Psoas muscle (tissue), 8 donors: Measurements from ENCODE around the gene LINC01488. TPM values are rescaled to one million over a fixed set of nuclear protein-coding genes. Genes with fewer than 3 reads are reported as not detected.

Experiments used
- ATAC-seq, 4 donors: fragments of 200-7000 bp; cut with Tn5 transposase; one replicate each; pipeline ENCODE4 v1.9.1; 2020; ENCODE audit warnings: moderate library complexity in 3 of 4, mild to moderate bottlenecking in 2 of 4
- DNase-seq, 2 donors: peaks; one replicate each; pipeline ENCODE4 v3.0.0-alpha.2; 2020
- H3K27ac ChIP-seq: fragments of 200-600 bp; one replicate; pipeline ENCODE4 v1.8.0; 2022
- H3K27me3 ChIP-seq, 3 donors: fragments of 200-600 bp in 1 of 3; one replicate each; pipeline versions ENCODE4 v1.6.1 to v1.8.0; 2013 to 2022; ENCODE audit warnings: low read length in 2 of 3, mild to moderate bottlenecking in 2 of 3, moderate library complexity in 1 of 3; ENCODE audit not compliant: insufficient read depth in 3 of 3
- H3K36me3 ChIP-seq, 2 donors: fragments of 200-600 bp in 1 of 2; one replicate each; pipeline versions ENCODE4 v1.6.1 to v1.8.0; 2013 to 2022; ENCODE audit warnings: low read depth in 1 of 2, mild to moderate bottlenecking in 1 of 2, moderate library complexity in 1 of 2; ENCODE audit not compliant: insufficient read depth in 1 of 2
- H3K4me1 ChIP-seq: fragments of 200-600 bp; one replicate; pipeline ENCODE4 v1.8.0; 2022
- H3K4me3 ChIP-seq: fragments of 200-600 bp; one replicate; pipeline ENCODE4 v1.8.0; 2022; ENCODE audit warnings: mild to moderate bottlenecking
- H3K9me3 ChIP-seq: fragments of 200-600 bp; one replicate; pipeline ENCODE4 v1.8.0; 2022
- CTCF ChIP-seq: fragments of 200-600 bp; IDR thresholded peaks from one replicate; pipeline ENCODE4 v1.8.0; 2022; ENCODE audit warnings: antibody characterized with exemption
- WGBS, 3 donors: extraction: QIAGEN DNeasy Blood & Tissue Kit; methylation state at CpG; one replicate each; pipeline versions ENCODE4 v1.1.6 to v1.1.7; 2013; 5-methylcytosine and 5-hydroxymethylcytosine counted together
- intact Hi-C, 2 donors: fragments of 100-400 bp; cut with DNase I; formaldehyde crosslinking; loops; one replicate each; pipeline versions ENCODE4 v1.11.0 to v1.14.2; 2022
- polyA plus RNA-seq, 3 donors: library from polyadenylated mRNA; stranded (reverse); fragments of 200-250 nt; gene quantifications; one replicate each; pipeline ENCODE4 v1.2.3, GENCODE V29; 2013
- total RNA-seq, 4 donors: library from RNA; stranded (reverse); fragmentation: NEBNext Ultra II Directional in 2 of 4; extraction: Animal tissue kit (Norgen Biotek cat#: 25700) in 2 of 4; gene quantifications; one replicate each; pipeline versions ENCODE4 v1.2.1 to v1.2.4, GENCODE V29; 2021 to 2023
- donor health status: healthy with polysubstance abuse.
- donor health status: DM: no; HTN: no; CAD: no; lungs with moderate emphysema.
- donor health status: Bipolar disorder and iron deficiency.
- donor health status: healthy.
- donor health status: DM: yes; HTN: yes; CAD: no.
- donor health status: DM: no; HTN: no; CAD: no.
- donor health status: DM: no; HTN: no; CAD: no.
- donor health status: DM: yes; HTN: yes; CAD: no.

The LINC01488 gene
- total and polyA plus RNA-seq, 7 donors, result 0.03 TPM; not detected in 6

GRCh38 chr11:69525516-69526452, 44.3 kb downstream of the LINC01488 start:
- 79 to 80% (median 79%) methylated on average over 19 of the region's 19 CpGs for WGBS, 3 donors
- Histone ChIP-seq H3K27me3 (peaks cover 0 to 6% (median 3%) of the 10 kb centered on the region in 3 donors), H3K9me3 (no peaks in the 10 kb centered on the region), H3K4me3 (no peak overlapping the region), H3K36me3 (no peaks in the 10 kb centered on the region), H3K4me1 (no peaks in the 10 kb centered on the region), H3K27ac (no peak overlapping the region)
- intact Hi-C loops, result no loop called here
- DNase-seq (no peak), ATAC-seq (no peak)
- no peak for TF ChIP-seq CTCF

- DNase-seq (no peak), ATAC-seq (no peak)
- intact Hi-C loops, result no loop called here
- H3K4me3 ChIP-seq, result no peak overlapping the region
- no peak for TF ChIP-seq CTCF
- peaks cover 0 to 6% (median 3%) of the 10 kb centered on the region in 3 donors for H3K27me3 ChIP-seq
- no peaks in the 10 kb centered on the region for H3K36me3 ChIP-seq
- no peaks in the 10 kb centered on the region for H3K4me1 ChIP-seq
- H3K9me3 ChIP-seq, result no peaks in the 10 kb centered on the region
- WGBS, 3 donors, result 95% methylated on average over 12 of the region's 12 CpGs
- H3K27ac ChIP-seq, result no peak overlapping the region
Observed at GRCh38 chr11:69526453-69526810, 45.0 kb downstream of the LINC01488 start.

- 91 to 95% (median 92%) methylated on average over 13 of the region's 13 CpGs for WGBS, 3 donors
Observed at GRCh38 chr11:69529001-69529400, 47.5 kb downstream of the LINC01488 start.

GRCh38 chr11:69530278-69531070, 49.0 kb downstream of the LINC01488 start:
- DNase-seq (no peak), ATAC-seq (no peak)
- Histone ChIP-seq H3K4me3 (no peak overlapping the region), H3K27me3 (peaks cover 0 to 6% (median 4%) of the 10 kb centered on the region in 3 donors), H3K9me3 (no peaks in the 10 kb centered on the region), H3K4me1 (no peaks in the 10 kb centered on the region), H3K36me3 (no peaks in the 10 kb centered on the region), H3K27ac (no peak overlapping the region)
- TF ChIP-seq CTCF, result no peak
- 85 to 89% (median 86%) methylated on average over 19 of the region's 19 CpGs for WGBS, 3 donors
- intact Hi-C loops, result no loop called here

More at GRCh38 chr11:69529001-69529400, 47.5 kb downstream of the LINC01488 start:
- no peaks in the 10 kb centered on the region for H3K36me3 ChIP-seq
- H3K27me3 ChIP-seq, result peaks cover 0 to 6% (median 3%) of the 10 kb centered on the region in 3 donors
- no peak overlapping the region for H3K4me3 ChIP-seq
- H3K27ac ChIP-seq, result no peak overlapping the region
- ATAC-seq (no peak), DNase-seq (no peak)
- no peaks in the 10 kb centered on the region for H3K4me1 ChIP-seq
- H3K9me3 ChIP-seq, result no peaks in the 10 kb centered on the region
- TF ChIP-seq CTCF, result no peak
- intact Hi-C loops, result no loop called here
